NCI-H2196 (cell line): ENCODE measurements around the gene UBR4.
"Not testable (repeated sequence)": the region's sequence is repeated elsewhere in the genome, so short reads cannot be mapped to it uniquely, and the experiment has no call there.

ENCODE experiments used
- DNase-seq: peaks from one replicate; lab custom pipeline; 2025; ENCODE audit not compliant: unreplicated experiment; lab: John Stamatoyannopoulos, UW

The UBR4 gene

DNA sequence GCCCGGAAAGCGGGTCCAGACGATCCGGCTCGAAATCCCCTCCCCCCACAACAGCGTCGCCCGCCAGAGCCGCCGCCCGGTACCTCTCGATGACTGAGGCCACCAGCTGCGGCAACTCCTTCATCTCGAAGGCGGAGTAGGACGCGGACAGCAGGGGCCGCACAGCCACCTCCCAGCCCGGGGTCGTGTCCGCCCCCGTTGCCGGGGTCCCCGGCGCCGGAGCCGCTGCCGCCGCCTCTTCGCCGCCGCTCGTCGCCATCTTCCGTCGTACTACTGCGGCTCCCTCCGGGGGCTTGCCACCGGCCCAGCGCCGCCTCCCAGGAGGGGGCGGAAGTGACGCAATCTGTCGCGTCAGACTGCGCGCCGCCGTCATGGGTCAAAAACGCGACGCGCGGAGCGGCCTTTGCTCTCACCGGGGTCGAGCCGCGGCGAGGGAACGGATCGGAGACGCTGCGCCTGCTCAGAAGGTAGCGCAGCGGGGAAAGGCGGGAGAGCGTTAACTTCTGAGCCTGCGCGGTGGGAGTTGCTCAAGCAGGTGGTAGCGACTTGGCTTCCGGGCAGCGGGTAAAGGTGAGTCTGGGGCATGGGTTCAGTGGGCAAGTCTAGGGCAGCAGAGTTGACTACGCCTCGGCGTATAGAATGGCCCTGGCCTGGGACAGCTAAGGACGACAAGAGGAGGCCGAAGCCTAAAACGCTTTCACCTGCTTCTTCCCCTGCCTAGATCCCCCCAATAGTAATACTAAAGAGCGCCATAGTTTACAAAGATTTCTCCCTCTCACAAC is at the start of gene UBR4:
Gene UBR4, minus strand, starts transcription at position 277 of the 782 bp plus-strand sequence. Its CDS starts 18 bp downstream, at position 259.
- DNase-seq = peak; percentile 99

DNA sequence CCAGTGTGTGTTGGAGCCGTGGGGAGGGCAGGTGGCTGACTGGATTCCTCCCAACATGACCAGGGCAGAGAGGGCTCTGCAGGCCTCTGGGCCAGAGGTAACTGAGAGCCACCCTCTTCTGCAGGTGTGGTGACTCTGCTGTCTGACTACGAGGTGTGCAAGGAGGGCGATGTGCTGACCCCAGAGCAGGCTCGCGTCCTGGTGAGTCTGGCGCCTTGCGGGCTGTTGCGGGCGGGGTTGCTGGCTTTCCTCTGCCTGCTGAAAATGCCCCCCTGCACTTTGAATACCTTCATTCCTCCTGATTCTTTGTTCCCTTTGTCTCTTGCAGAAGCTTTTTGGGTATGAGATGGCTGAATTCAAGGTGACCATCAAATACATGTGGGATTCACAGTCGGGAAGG is 48.3 kb upstream of the UBR4 start:
- no peak for DNase-seq

DNA sequence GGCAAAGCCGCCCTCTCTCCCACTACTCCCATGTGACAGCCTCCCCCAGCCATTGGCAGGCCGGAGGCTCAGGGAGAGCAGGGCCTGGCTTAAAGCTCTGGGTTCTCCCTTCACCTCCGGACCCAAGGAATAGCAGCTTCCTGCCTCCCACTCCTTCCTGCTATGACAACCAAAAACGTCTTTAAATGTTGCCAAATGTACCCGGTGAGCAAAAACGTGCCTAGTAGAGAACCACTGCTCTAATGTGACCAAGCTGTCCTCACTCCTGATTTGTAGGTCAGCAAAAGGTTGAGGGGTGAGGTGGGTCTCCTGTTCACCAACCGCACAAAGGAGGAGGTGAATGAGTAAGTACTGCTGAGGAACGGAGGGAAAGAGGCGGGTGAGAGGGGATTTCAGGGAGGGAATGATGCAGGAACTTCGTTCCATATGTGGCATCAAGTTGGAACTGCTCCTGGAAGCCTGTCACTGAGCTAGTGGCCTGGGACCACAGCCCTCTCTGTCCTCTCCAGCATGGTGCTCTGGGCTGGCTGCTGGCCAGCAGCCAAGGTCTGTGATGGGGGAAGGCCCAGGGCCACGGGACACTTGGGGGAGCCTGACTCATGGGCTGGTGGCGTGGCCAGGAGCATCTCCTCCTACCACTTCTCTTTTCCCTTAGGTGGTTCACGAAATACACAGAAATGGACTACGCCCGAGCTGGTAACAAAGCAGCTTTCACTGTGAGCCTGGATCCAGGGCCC is 47.3 kb upstream of the UBR4 start:
- no peak for DNase-seq

- not testable (repeated sequence) for DNase-seq
These were observed 46.2 kb upstream of the UBR4 start for GRCh38 chr1:19256301-19256700.

DNA sequence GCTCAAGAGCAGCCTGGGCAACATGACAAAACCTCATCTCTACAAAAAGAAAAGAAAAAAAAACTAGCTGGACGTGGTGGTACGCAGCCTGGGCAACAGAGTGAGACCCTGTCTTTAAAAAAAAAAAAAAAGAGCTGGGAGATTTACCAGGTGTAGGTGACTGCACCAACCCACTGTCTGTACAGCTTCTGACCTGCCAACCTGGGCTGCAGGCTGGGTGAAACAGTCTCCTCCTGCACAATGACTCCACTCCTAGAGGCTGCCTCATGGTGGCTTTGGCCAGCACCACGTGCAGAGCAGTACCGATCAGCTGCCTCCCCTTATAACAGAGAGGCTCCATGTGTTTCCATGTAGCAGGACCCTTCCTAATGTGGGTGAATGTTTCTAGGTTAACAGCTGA is 45.2 kb upstream of the UBR4 start:
- no peak for DNase-seq

DNA sequence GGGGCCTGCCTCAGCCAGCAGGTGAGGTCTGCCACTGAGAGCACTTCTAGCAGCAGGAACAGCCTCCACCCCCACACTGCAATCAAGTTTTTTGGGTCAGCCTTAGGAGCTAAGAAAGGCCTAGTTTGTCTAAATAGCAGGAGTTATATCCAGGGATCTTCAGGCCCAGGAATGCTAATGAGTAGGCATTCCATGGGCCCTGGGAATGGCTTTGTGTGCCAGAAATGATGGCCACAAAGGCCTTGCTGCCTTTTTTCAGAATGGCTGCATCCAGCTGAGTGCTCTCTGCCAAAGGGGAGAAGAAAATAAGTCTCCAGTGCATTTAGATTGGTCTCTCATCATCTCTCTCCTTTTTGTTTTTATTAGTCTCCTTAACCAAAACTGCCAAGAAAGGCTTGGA is 44.4 kb upstream of the UBR4 start:
- no peak for DNase-seq

DNA sequence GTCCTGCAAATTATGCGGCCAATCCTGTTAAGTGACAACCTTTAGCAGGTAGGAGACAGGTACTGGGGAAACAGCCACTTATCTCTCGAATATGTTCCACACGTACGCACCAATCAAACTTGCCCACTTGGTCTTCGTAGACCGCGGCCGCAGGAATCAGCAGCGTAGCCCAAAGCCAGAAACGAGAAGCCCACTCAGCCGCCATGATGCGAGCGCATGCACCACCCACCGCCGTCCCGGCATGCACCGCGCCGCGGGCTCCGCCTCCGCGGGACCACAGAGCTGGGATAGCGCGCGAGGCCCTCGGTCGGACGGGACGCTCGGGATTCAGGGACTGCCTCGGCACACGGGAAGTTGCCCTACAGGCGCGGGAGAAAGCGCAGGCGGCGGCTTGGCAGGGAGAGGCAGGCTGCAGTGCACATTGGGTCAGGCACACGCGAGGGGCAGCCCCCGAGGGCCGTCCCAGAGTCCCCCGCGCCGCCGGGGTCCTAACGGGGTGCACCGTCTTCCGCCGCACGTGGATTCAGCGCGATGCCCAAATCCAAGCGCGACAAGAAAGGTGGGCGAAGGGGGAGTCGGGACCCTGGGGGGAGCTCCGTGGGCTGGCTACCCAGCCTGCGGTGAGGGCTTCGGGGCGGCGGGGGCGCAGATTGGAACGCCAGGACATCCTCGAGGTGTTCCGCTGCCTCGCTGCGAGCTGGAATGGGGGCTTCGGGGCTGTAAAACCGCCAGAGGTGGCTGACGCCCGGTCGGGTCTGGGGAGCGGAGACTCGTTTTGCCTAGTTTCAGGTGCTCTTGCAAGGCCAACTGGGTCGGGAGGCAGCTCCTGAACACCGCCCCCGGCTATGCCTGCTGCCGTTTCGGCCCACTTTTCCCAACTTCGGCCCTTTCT is 41.5 kb upstream of the UBR4 start, which contains the start of the genes EMC1 and MRTO4:
Gene EMC1, minus strand, starts transcription at position 220 of the 892 bp plus-strand sequence. Its CDS starts 15 bp downstream, at position 205.
Gene MRTO4, plus strand, starts transcription at position 501 of the 892 bp plus-strand sequence. Its CDS starts 31 bp downstream, at position 532.
- DNase-seq = peak; percentile 85

DNA sequence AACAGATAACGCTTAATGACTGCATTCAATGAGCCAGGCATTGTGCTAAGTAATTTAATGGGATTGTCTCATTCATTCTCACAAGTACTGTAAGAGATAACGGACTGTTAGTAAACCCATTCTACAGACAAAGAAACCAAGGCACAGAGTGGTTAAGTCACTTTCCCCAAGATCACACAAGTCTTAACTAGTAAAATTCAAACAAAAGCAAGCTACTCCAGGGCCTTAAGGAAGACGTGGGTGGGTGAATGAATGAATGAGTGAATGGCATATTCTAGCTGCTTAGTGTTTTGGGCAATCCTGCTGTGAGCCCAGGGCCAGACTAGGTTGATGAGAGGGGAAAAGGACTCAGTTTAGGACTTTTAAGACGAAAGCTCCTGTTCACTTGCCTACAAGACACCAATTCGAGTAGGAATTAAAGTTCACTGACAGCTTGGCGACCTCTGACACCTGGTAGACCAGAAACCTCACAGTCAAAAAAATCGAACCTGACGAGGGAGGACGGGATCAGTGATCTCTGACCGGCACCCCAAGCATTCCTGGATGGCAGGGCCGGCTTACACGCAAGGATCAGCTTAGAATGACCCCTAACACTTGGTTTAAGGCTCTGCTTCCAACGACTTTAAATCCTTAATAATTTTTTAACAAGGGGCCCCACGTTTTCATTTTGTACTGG is 40.7 kb upstream of the UBR4 start:
- DNase-seq = no peak

GRCh38 chr1:19240673-19241538 is 30.8 kb upstream of the UBR4 start:
- peak; percentile 77 for DNase-seq

- no peak for DNase-seq
These were observed 29.8 kb upstream of the UBR4 start for GRCh38 chr1:19239876-19240275.

GRCh38 chr1:19234224-19234623 is 24.2 kb upstream of the UBR4 start:
- DNase-seq = no peak

GRCh38 chr1:19232524-19232846 is 22.4 kb upstream of the UBR4 start:
- peak; percentile 86 for DNase-seq

GRCh38 chr1:19231736-19232523 is 21.9 kb upstream of the UBR4 start:
- DNase-seq = peak; percentile 74

- no peak for DNase-seq
These were observed 19.8 kb upstream of the UBR4 start for GRCh38 chr1:19229828-19230325.

GRCh38 chr1:19229229-19229628 is 19.2 kb upstream of the UBR4 start:
- no peak for DNase-seq

GRCh38 chr1:19222979-19223824 is 13.1 kb upstream of the UBR4 start:
- DNase-seq = no peak

DNA sequence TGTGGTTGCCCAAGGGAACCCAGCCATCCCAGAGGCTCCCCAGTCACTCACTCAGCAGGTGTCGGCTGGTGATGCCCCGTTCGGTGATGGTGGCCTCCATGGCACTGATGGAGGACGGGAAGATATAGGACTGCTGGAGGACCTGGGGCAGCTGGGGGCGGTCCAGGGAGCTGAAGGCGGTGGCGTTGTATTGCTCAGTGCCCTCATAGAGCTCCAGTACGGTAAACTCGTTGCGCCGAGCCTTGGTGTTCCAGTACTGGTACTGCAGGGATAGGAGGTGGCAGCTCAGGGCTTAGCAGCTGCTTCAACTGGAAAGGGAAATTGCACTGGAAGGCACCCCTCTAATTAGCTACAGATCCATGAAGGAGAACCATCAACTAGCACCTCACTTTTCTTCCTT is 12.5 kb upstream of the UBR4 start:
- DNase-seq = no peak

GRCh38 chr1:19220991-19221390 is 10.9 kb upstream of the UBR4 start:
- peak; percentile 40 for DNase-seq
